A673 (cell line): ENCODE results near the gene ZNF836.

Experiments used
- EZH2 ChIP-seq: fragments of 200-600 bp; sonication (generic); IDR thresholded peaks from 2 replicates; pipeline ENCODE4 v1.6.1; 2017; ENCODE audit warnings: borderline replicate concordance, low read depth, mild to moderate bottlenecking, mixed read lengths, antibody characterized with exemption, low read length; ENCODE audit not compliant: poor library complexity, severe bottlenecking
- TF ChIP-seq, protein P1 (sequence below): fragments of 300-800, 200-600 bp; sonication (generic); conservative IDR thresholded peaks from 2 replicates; pipeline ENCODE4 v1.5.1; 2017; ENCODE audit warnings: low read depth, mild to moderate bottlenecking, antibody characterized with exemption, low read length, moderate library complexity, mixed read lengths

DNA sequence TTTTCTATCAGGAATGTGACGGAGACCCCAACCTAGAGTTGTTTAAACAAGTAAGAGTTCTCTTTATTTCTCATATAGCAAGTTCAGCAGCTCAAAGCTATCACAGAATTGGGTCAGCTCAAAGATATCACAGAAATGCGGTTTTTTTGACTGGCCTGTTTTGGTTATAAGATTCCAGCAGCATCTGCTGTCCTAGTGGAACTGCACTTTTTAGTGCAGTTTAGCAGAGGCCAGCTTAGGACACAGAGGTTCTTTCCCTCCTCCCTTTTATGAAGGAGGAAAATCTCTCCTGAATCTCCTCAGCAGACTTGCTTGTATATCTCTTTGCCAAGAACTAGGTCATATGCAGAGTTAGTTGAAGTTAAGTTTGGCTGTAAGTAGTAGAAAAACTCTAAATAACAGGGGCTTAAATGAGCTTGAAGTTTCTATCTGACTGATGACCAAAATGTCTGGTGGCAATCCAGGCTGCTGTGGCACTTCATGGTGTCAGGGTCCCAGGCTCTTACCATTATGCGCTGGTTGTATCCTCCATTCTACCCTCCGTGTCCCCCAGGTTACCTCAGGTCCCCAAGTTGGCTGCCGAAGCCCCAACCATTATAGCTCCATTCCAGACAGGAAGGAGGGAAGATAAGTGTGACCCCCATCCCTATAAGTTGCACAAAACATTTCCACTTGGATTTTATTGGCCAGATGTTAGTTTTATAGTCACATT lies 25.0 kb upstream of the ZNF836 start:
- TF ChIP-seq, protein P1, sequence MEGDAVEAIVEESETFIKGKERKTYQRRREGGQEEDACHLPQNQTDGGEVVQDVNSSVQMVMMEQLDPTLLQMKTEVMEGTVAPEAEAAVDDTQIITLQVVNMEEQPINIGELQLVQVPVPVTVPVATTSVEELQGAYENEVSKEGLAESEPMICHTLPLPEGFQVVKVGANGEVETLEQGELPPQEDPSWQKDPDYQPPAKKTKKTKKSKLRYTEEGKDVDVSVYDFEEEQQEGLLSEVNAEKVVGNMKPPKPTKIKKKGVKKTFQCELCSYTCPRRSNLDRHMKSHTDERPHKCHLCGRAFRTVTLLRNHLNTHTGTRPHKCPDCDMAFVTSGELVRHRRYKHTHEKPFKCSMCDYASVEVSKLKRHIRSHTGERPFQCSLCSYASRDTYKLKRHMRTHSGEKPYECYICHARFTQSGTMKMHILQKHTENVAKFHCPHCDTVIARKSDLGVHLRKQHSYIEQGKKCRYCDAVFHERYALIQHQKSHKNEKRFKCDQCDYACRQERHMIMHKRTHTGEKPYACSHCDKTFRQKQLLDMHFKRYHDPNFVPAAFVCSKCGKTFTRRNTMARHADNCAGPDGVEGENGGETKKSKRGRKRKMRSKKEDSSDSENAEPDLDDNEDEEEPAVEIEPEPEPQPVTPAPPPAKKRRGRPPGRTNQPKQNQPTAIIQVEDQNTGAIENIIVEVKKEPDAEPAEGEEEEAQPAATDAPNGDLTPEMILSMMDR = no peak
- no peak for TF ChIP-seq EZH2
